HepG2 (cell line): ENCODE results near the gene CEACAM8. TPM values are rescaled to one million over a fixed set of nuclear protein-coding genes. Genes with fewer than 3 reads are reported as not detected.

Experiments used
- ATAC-seq: fragments of 200-7000 bp; cut with Tn5 transposase; 3 replicates; pipeline ENCODE4 v1.9.1; 2020; ENCODE audit warnings: mild to moderate bottlenecking, moderate library complexity
- BruUV-seq: library from RNA; stranded (reverse); fragments of 400-500 nt; replicated peaks from 2 replicates; lab custom pipeline; 2021; lab: Mats Ljungman, UMichigan
- CTCF ChIA-PET: fragments of 300-600 bp; formaldehyde crosslinking; extraction: SDS; loops from one replicate; lab custom pipeline; 2021; ENCODE audit warnings: low total read pairs, inconsistent platforms, low intra/inter-chr PET ratio; lab: Yijun Ruan, JAX
- POLR2A ChIA-PET: fragments of 350-600 bp; sonication (Branson Sonifier 250); formaldehyde crosslinking; loops from one replicate; lab custom pipeline; 2020; ENCODE audit warnings: antibody characterized with exemption, inconsistent platforms; lab: Yijun Ruan, JAX
- DNase-seq: peaks from one replicate; pipeline ENCODE4 v3.0.0-alpha.2; 2015; ENCODE audit warnings: low spot score
- FAIRE-seq: peaks from 3 replicates; lab custom pipeline; 2011; peaks lifted over from hg19 to GRCh38; lab: Jason Lieb, UNC
- H2AFZ ChIP-seq: one replicate; pipeline ENCODE4 v1.6.1; 2011; ENCODE audit warnings: low read length, inconsistent platforms
- H3K27ac ChIP-seq: fragments of 300-600 bp; 3 replicates; pipeline ENCODE4 v1.8.0; 2011; ENCODE audit warnings: mixed run types, mild to moderate bottlenecking, mixed read lengths, low read length, inconsistent platforms; ENCODE audit not compliant: insufficient read depth; ENCODE audit errors: extremely low read length
- H3K27me3 ChIP-seq, 2 experiments: fragments of 200-600 bp in 1 of 2; 2 replicates in 1 of 2; 3 replicates in 1 of 2; pipeline versions ENCODE4 v1.6.0 to v1.8.0; 2011; ENCODE audit warnings: low read length in 2 of 2, mild to moderate bottlenecking in 2 of 2, moderate library complexity in 2 of 2, inconsistent platforms in 1 of 2; ENCODE audit not compliant: insufficient read depth in 2 of 2, control insufficient read depth in 1 of 2
- H3K36me3 ChIP-seq, 2 experiments: fragments of 200-600 bp in 1 of 2; replicated peaks in 1 of 2; 2 replicates in 1 of 2; 3 replicates in 1 of 2; pipeline versions ENCODE4 v1.5.1 to v1.8.0; 2011; ENCODE audit warnings: low read length in 2 of 2, inconsistent platforms in 1 of 2; ENCODE audit not compliant: insufficient read depth in 2 of 2, control insufficient read depth in 1 of 2
- H3K4me1 ChIP-seq: 2 replicates; pipeline ENCODE4 v1.5.1; 2012; ENCODE audit warnings: low read length, inconsistent platforms; ENCODE audit not compliant: insufficient read depth
- H3K4me2 ChIP-seq: 2 replicates; pipeline ENCODE4 v1.6.0; 2011; ENCODE audit warnings: low read depth, low read length, inconsistent platforms
- H3K4me3 ChIP-seq, 3 experiments: fragments of 200-600 bp in 1 of 3; sonication (generic), shearing (Covaris generic) in 1 of 3; replicated peaks in 1 of 3; 2 replicates each; pipeline ENCODE4 v1.5.1; 2011 to 2016; ENCODE audit warnings: low read length in 3 of 3, inconsistent platforms in 2 of 3, low read depth in 2 of 3, mild to moderate bottlenecking in 2 of 3, control low read depth in 1 of 3, mixed read lengths in 1 of 3; ENCODE audit not compliant: insufficient read depth in 1 of 3
- H3K79me2 ChIP-seq: one replicate; pipeline ENCODE4 v1.6.1; 2011; ENCODE audit warnings: low read length, inconsistent platforms; ENCODE audit not compliant: insufficient read depth
- H3K9ac ChIP-seq: 2 replicates; pipeline ENCODE4 v1.6.0; 2011; ENCODE audit warnings: mild to moderate bottlenecking, low read depth, low read length, inconsistent platforms; ENCODE audit not compliant: insufficient read depth
- H3K9me3 ChIP-seq: 2 replicates; pipeline ENCODE4 v1.5.1; 2012; ENCODE audit warnings: mild to moderate bottlenecking, low read length
- H4K20me1 ChIP-seq: 2 replicates; pipeline ENCODE4 v1.6.0; 2011; ENCODE audit warnings: inconsistent platforms, mild to moderate bottlenecking, low read length, moderate library complexity; ENCODE audit not compliant: insufficient read depth
- ATM ChIP-seq: fragments of 450-650 bp; IDR thresholded peaks from 2 replicates; pipeline ENCODE4 v1.7.1; 2017; ENCODE audit warnings: mild to moderate bottlenecking, borderline replicate concordance
- FOXO1 ChIP-seq: sonication (generic); formaldehyde crosslinking; IDR thresholded peaks from 2 replicates; pipeline ENCODE4 v1.4.0; 2020; ENCODE audit warnings: missing genetic modification reagents
- PITX1 ChIP-seq: sonication (generic); formaldehyde crosslinking; IDR thresholded peaks from 2 replicates; pipeline ENCODE4 v1.5.1; 2020; ENCODE audit warnings: mild to moderate bottlenecking, missing genetic modification reagents
- SIX1 ChIP-seq: sonication (generic); formaldehyde crosslinking; IDR thresholded peaks from 2 replicates; pipeline ENCODE4 v1.4.0; 2020; ENCODE audit warnings: missing genetic modification reagents, borderline replicate concordance
- SMAD1 ChIP-seq: sonication (generic); formaldehyde crosslinking; IDR thresholded peaks from 2 replicates; pipeline ENCODE4 v1.4.0; 2020; ENCODE audit warnings: missing genetic modification reagents, low read depth, mild to moderate bottlenecking, borderline replicate concordance
- TEAD3 ChIP-seq: optimal IDR thresholded peaks from 2 replicates; pipeline ENCODE3; 2016; ENCODE audit warnings: borderline replicate concordance
- THYN1 ChIP-seq: sonication (generic); formaldehyde crosslinking; IDR thresholded peaks from 2 replicates; pipeline ENCODE4 v1.8.1; 2023; ENCODE audit warnings: low read depth, mild to moderate bottlenecking, moderate library complexity, missing genetic modification reagents, borderline replicate concordance
- ZHX2 ChIP-seq, 2 experiments: sonication (generic) in 1 of 2; formaldehyde crosslinking in 1 of 2; IDR thresholded peaks; 2 replicates each; pipeline versions ENCODE4 v1.6.1 to v1.9.0; 2014 to 2022; ENCODE audit warnings: antibody characterized with exemption in 1 of 2, borderline replicate concordance in 1 of 2, inconsistent platforms in 1 of 2, low read depth in 1 of 2, missing genetic modification reagents in 1 of 2
- ZNF143 ChIP-seq: sonication (generic); formaldehyde crosslinking; IDR thresholded peaks from 2 replicates; pipeline ENCODE4 v1.4.0; 2020; ENCODE audit warnings: missing genetic modification reagents
- ZNF24 ChIP-seq: fragments of 450-650 bp; IDR thresholded peaks from 2 replicates; pipeline ENCODE4 v1.6.1; 2017; ENCODE audit warnings: antibody characterized with exemption, mild to moderate bottlenecking
- ZNF598 ChIP-seq: sonication (generic); formaldehyde crosslinking; IDR thresholded peaks from 2 replicates; pipeline ENCODE4 v1.5.1; 2020; ENCODE audit warnings: mild to moderate bottlenecking, missing genetic modification reagents, borderline replicate concordance
- ZNF879 ChIP-seq: sonication (generic); formaldehyde crosslinking; IDR thresholded peaks from 2 replicates; pipeline ENCODE4 v1.8.1; 2023; ENCODE audit warnings: missing genetic modification reagents
- ZSCAN21 ChIP-seq: sonication (generic); formaldehyde crosslinking; IDR thresholded peaks from 2 replicates; pipeline ENCODE4 v1.8.0; 2022; ENCODE audit warnings: mild to moderate bottlenecking, missing genetic modification reagents, moderate library complexity, borderline replicate concordance
- WGBS: methylation state at CpG from one replicate; pipeline ENCODE4 v1.1.6; 2017; ENCODE audit warnings: low lambda C conversion rate; 5-methylcytosine and 5-hydroxymethylcytosine counted together
- in situ Hi-C: cut with HindIII; loops from 2 replicates; pipeline ENCODE4 v1.10.0; 2017; ENCODE audit warnings: low pct_unique_long_range_greater_than_20kb; ENCODE audit not compliant: extremely low pct_ligation_motif_present
- intact Hi-C: fragments of 100-400 bp; cut with micrococcal nuclease; formaldehyde crosslinking; loops from one replicate; pipeline ENCODE4 v1.10.0; 2022; ENCODE audit not compliant: unreplicated experiment
- polyA plus RNA-seq, 8 experiments: library from polyadenylated mRNA; depleted of rRNA in 3 of 8; stranded (reverse) in 7 of 8; unstranded in 1 of 8; fragments of >200 nt; fragmentation: Illumina TruSeq in 4 of 8; extraction: Trizol in 4 of 8; gene quantifications; 2 replicates each; pipeline versions ENCODE4 v1.2.1 to v1.2.3, GENCODE V29; 2011 to 2016; ENCODE audit warnings: low read depth in 4 of 8, missing spikeins in 1 of 8, mixed read lengths in 1 of 8; ENCODE audit not compliant: insufficient read depth in 1 of 8
- total RNA-seq, 5 experiments: library from RNA; depleted of rRNA; stranded (reverse); fragments of >200 nt; fragmentation: Illumina TruSeq; extraction: Trizol; gene quantifications; 2 replicates each; pipeline ENCODE4 v1.2.3, GENCODE V29; 2016; ENCODE audit warnings: low read depth in 1 of 5
- TF ChIP-seq, protein P1 (sequence below): sonication (generic); formaldehyde crosslinking; IDR thresholded peaks from 2 replicates; pipeline ENCODE4 v1.4.0; 2020; ENCODE audit warnings: missing genetic modification reagents

CEACAM8 gene
- total and polyA plus RNA-seq, 2 of the 13 experiments (the other 11 are each of a cell fraction or from before 2014, with no cell fraction given) = not detected

GRCh38 chr19:42589792-42590191, 4.9 kb downstream of the CEACAM8 start:
- no peak overlapping the region for H3K9ac ChIP-seq
- in situ Hi-C loops (no loop called here), intact Hi-C loops (no loop called here)
- no peaks in the 10 kb centered on the region for H3K4me1 ChIP-seq
- no peak for FAIRE-seq
- no peak overlapping the region for H3K4me3 ChIP-seq
- peaks cover 1 to 26% of the 10 kb centered on the region in 2 experiments; a peak in 2 of 5 replicates for H3K27me3 ChIP-seq
- no peak overlapping the region for H2AFZ ChIP-seq
- no peaks in the 10 kb centered on the region for H3K79me2 ChIP-seq
- WGBS = 32% methylated on average over 5 of the region's 7 CpGs
- no peak for DNase-seq
- no peaks in the 10 kb centered on the region for H3K36me3 ChIP-seq
- H3K4me2 ChIP-seq = no peak overlapping the region
- no peaks in the 10 kb centered on the region for H4K20me1 ChIP-seq
- POLR2A ChIA-PET = no interaction called here
- CTCF ChIA-PET = no interaction called here
- no peak overlapping the region for H3K27ac ChIP-seq
- no TSS peak for BruUV-seq
- ATAC-seq = no peak
- no peaks in the 10 kb centered on the region for H3K9me3 ChIP-seq
- no peak for TF ChIP-seq PITX1 (CRISPR knock-in tag)
- no peak for TF ChIP-seq ZSCAN21 (CRISPR knock-in tag)
- TF ChIP-seq, protein P1, sequence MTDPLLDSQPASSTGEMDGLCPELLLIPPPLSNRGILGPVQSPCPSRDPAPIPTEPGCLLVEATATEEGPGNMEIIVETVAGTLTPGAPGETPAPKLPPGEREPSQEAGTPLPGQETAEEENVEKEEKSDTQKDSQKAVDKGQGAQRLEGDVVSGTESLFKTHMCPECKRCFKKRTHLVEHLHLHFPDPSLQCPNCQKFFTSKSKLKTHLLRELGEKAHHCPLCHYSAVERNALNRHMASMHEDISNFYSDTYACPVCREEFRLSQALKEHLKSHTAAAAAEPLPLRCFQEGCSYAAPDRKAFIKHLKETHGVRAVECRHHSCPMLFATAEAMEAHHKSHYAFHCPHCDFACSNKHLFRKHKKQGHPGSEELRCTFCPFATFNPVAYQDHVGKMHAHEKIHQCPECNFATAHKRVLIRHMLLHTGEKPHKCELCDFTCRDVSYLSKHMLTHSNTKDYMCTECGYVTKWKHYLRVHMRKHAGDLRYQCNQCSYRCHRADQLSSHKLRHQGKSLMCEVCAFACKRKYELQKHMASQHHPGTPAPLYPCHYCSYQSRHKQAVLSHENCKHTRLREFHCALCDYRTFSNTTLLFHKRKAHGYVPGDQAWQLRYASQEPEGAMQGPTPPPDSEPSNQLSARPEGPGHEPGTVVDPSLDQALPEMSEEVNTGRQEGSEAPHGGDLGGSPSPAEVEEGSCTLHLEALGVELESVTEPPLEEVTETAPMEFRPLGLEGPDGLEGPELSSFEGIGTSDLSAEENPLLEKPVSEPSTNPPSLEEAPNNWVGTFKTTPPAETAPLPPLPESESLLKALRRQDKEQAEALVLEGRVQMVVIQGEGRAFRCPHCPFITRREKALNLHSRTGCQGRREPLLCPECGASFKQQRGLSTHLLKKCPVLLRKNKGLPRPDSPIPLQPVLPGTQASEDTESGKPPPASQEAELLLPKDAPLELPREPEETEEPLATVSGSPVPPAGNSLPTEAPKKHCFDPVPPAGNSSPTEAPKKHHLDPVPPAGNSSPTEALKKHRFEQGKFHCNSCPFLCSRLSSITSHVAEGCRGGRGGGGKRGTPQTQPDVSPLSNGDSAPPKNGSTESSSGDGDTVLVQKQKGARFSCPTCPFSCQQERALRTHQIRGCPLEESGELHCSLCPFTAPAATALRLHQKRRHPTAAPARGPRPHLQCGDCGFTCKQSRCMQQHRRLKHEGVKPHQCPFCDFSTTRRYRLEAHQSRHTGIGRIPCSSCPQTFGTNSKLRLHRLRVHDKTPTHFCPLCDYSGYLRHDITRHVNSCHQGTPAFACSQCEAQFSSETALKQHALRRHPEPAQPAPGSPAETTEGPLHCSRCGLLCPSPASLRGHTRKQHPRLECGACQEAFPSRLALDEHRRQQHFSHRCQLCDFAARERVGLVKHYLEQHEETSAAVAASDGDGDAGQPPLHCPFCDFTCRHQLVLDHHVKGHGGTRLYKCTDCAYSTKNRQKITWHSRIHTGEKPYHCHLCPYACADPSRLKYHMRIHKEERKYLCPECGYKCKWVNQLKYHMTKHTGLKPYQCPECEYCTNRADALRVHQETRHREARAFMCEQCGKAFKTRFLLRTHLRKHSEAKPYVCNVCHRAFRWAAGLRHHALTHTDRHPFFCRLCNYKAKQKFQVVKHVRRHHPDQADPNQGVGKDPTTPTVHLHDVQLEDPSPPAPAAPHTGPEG (CRISPR knock-in tag) = no peak
- TF ChIP-seq THYN1 (CRISPR knock-in tag) = no peak
- TF ChIP-seq ZNF879 (CRISPR knock-in tag) = no peak
- no peak for TF ChIP-seq ZNF598 (CRISPR knock-in tag)
- no peak for TF ChIP-seq FOXO1
- TF ChIP-seq ZNF24 = no peak
- TF ChIP-seq ATM = no peak
- TF ChIP-seq SMAD1 (CRISPR knock-in tag) = no peak
- TF ChIP-seq SIX1 (CRISPR knock-in tag) = no peak
- TF ChIP-seq TEAD3 = no peak
- TF ChIP-seq ZNF143 (CRISPR knock-in tag) = no peak
- no peak for TF ChIP-seq ZHX2 (IDR thresholded peaks at IDR 0.05; ENCODE audit: low read depth)
- TF ChIP-seq ZHX2 (CRISPR knock-in tag; IDR thresholded peaks at IDR 0.05; ENCODE audit: borderline replicate concordance) = no peak
